Brain pericyte (primary cell): Measurements from ENCODE around the gene ATP1A2.
"Not testable (repeated sequence)": the region's sequence is repeated elsewhere in the genome, so short reads cannot be mapped to it uniquely, and the experiment has no call there.

Experiments used
- DNase-seq: peaks from one replicate; pipeline ENCODE4 v3.0.0-alpha.2; 2012; ENCODE audit warnings: low read depth, low spot score

Gene ATP1A2

GRCh38 chr1:160101037-160101716 is 14.4 kb upstream of the ATP1A2 start:
- no peak for DNase-seq

DNA sequence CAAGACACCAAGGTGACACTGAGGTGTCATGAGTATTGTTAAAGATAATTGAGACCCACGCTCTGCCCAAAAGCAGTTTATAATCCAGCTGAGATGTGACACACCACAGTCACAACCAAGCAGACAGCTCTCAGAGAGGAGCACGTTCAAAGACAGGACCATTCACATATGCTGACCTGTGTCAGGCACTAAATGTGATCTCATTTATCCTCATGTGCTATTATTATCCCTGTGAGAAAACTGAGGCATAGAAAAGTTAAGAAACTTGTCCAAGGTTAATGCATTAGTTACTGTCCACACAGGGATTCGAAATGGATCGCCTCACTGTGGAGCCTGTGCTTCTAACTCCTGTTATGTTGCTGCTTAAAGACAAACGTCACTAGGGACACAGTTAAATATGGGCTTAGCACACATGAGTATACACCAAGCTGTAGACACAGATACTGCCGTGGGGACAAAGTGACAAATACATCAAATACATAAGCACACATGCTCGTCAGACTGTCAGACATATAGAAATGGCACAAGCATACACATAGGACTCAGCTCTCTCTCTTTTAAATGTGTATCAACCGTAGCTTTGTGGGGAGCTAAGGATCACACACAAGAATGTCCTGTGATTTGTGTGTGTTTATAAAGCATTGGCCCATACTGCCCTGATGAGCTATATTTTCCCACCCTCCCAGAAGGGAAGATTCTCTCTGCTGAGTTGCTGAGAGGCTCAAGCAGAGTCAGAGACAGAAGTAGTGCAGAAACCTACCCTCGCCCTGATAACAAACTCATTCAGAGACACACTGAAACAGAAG is 13.6 kb upstream of the ATP1A2 start:
- DNase-seq, result no peak

GRCh38 chr1:160103658-160104408 is 11.7 kb upstream of the ATP1A2 start:
- DNase-seq, result peak; percentile 76

DNA sequence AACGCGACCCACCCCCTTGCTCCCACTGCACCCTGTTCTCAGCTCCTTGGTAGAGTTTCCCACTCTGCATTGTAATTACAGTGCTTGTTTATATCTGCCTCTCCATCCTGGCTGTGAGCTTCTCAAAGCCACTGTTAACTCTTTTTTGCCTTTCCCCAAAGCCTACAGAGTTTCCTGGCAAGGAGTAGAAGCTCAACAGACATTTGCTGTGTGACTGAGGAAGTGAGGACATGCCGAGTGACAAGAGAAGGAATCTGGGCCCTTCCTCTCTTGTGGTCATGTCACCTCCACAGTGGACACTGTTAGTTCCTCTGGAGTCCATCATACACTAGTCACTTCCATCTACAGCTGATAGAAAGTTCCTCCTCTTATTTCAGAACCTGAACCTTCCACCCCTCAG is 11.1 kb upstream of the ATP1A2 start:
- DNase-seq, result no peak

DNA sequence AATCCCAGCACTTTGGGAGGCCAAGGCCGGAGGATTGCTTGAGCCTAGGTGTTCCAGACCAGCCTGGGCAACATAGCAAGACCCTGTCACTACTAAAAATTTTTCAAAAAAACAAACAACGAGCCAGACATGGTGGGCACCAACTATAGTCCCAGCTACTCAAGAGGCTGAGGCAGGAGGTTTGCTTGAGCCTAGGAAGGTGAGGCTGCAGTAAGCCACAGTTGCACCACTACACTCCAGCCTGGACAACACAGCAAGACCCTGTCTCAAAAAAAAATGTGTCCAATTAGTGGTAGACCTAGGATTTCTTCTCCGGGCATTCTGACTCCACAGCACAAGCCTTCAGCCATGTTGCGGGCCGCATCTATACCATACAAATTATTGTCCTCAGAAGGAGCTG is 10.4 kb upstream of the ATP1A2 start:
- no peak for DNase-seq

- DNase-seq, result no peak
These were observed 8.0 kb upstream of the ATP1A2 start for GRCh38 chr1:160107512-160107911.

- DNase-seq, result peak; percentile 96
These were observed 6.5 kb upstream of the ATP1A2 start for GRCh38 chr1:160108888-160109662.

GRCh38 chr1:160109686-160110085 is 5.9 kb upstream of the ATP1A2 start:
- DNase-seq, result no peak

GRCh38 chr1:160111462-160111861 is 4.1 kb upstream of the ATP1A2 start:
- DNase-seq, result not testable (repeated sequence)

- DNase-seq, result no peak
These were observed 3.2 kb upstream of the ATP1A2 start for GRCh38 chr1:160112357-160112756.

DNA sequence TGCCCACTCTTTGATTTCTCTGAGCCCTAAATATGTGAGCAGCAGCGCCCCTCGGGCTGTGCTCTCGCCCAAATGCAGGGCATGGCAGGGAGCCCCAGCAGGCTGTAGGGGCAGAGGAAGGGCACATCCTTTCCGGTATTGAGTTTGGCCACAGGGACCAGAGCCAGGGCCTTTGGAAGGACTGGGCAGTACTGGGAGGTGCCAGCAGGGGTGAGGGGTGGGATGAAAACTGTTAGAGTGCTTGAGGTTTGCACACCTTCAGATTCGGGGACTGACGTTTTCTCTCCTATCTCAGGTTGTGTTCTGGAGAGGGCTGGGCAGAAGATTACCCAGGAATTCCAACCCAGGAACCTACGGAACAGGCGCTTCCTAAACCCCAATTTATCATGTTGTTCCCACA is 2.2 kb upstream of the ATP1A2 start:
- DNase-seq, result no peak

DNA sequence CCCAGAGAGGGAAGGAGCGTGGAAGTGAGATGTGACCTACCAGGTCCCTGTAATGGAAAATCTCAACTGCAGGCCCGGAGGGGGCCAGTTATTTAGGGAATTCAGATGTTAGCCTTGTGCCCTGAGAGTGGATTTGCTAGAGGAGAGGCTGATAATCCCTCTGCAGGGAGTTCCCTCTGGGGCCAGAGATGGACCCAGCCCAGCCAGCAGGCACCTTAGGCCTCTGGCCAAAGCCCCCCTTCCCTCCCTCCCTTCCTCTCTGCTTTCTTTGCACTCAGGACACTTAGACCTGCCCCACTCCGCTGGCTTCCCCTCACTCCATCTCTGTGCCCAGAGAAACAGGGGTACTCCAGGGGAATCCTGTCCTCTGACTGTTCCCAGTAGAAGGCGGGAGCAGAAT is 1.5 kb upstream of the ATP1A2 start:
- no peak for DNase-seq

- no peak for DNase-seq
These were observed 956 bp downstream of the ATP1A2 start for GRCh38 chr1:160116283-160117147.

DNA sequence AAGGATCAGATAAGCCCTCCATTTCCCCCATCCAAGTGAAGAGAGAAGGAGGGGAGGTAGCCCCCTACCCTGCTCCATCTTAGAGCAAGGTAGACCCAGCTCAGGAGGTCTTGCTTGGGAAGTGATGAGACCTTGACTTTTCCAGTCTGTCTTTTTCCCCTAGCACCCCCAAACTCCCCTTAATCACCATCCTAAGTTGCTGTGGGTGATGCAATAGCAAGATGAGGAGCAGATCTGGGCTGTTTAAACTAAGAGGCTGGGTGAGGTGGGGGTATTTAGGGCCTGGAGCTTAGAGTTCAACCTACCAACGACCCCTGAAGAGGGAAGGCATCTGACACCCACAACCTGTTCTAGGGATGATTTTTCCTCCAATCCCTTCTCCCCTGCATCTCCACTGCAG is 1.7 kb downstream of the ATP1A2 start:
- DNase-seq, result no peak

GRCh38 chr1:160117709-160118183 is 2.2 kb downstream of the ATP1A2 start:
- no peak for DNase-seq

DNA sequence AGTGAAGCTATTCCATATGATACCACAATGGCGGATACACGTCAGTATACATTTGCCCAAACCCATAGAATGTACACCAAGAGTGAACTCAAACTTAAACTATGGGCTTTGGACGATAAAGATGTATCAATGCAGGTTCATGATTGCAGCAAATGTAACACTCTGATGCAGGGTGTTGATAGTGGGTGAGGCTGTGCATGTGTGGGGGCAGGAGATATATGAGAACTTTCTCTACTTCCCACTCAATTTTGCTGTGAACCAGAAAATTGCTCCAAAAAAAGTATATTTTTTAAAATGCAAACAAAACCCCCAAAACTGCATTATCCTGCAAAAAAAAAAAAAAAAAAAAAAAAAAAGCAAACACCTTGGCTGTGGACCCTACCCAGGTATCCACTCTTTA is 3.4 kb downstream of the ATP1A2 start:
- DNase-seq, result no peak

DNA sequence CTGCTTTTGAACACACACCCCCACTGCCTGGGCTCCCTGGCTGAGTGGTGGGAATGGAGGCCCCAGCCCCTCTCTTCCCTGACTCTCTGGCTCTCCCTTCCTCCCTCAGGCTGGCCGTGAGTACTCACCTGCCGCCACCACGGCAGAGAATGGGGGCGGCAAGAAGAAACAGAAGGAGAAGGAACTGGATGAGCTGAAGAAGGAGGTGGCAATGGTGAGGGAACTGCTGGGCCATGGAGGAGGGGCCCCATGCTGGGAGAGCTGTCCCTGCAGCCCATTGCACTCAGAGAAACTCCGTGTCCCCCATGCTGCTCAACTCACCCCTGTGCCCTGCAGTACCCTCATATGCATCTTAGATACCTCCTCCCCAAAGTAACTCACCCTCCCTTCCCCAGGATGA is 5.2 kb downstream of the ATP1A2 start:
- DNase-seq, result no peak

- DNase-seq, result no peak
These were observed 5.8 kb downstream of the ATP1A2 start for GRCh38 chr1:160121388-160121787.

DNA sequence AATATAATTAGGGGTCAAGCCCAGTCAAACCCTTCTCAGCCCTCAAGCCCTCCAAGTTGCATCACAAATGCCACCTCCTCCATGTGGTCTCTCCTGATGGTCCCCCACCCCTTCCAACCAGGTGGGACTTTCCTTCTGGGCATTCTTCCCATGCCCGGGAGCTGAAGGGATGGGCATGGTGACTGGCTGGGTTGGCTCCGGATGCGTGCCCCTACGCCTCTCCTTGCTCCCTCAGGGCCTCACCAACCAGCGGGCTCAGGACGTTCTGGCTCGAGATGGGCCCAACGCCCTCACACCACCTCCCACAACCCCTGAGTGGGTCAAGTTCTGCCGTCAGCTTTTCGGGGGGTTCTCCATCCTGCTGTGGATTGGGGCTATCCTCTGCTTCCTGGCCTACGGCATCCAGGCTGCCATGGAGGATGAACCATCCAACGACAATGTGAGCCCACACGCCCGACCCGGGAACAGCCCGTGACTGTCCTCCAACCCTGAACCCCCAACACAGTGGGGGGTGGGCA is 7.5 kb downstream of the ATP1A2 start:
- no peak for DNase-seq

- DNase-seq, result no peak
These were observed 8.2 kb downstream of the ATP1A2 start for GRCh38 chr1:160123726-160124125.
